SK-N-MC (cell line): ENCODE data around the gene PPHLN1.

Source experiments
- EZH2 ChIP-seq: fragments of 200-600 bp; sonication (generic); IDR thresholded peaks from one replicate; pipeline ENCODE4 v1.6.1; 2017; ENCODE audit warnings: antibody characterized with exemption
- FOXP2 ChIP-seq: optimal IDR thresholded peaks from 2 replicates; pipeline ENCODE3; 2011; ENCODE audit warnings: mild to moderate bottlenecking, moderate library complexity; ENCODE audit not compliant: insufficient read depth; ENCODE audit errors: extremely low read length, control extremely low read depth
- POLR2AphosphoS5 ChIP-seq: IDR thresholded peaks from 2 replicates; pipeline ENCODE4 v1.6.1; 2012; ENCODE audit warnings: mild to moderate bottlenecking, low read depth, low read length, borderline replicate concordance

- TF ChIP-seq FOXP2, result no peak
- TF ChIP-seq POLR2AphosphoS5, result no peak
- no peak for TF ChIP-seq EZH2
Observed at GRCh38 chr12:42445891-42446290, 119.9 kb downstream of the PPHLN1 start.
